Keratinocyte (primary cell): ENCODE measurements around the gene ZDHHC3. TPM values are rescaled to one million over a fixed set of nuclear protein-coding genes. Genes with fewer than 3 reads are reported as not detected.

Experiments
- DNase-seq: peaks from one replicate; pipeline ENCODE4 v3.0.0-alpha.2; 2011; ENCODE audit warnings: low read depth, missing footprints, low spot score
- FAIRE-seq: peaks from 2 replicates; lab custom pipeline; 2011; peaks lifted over from hg19 to GRCh38; lab: Jason Lieb, UNC
- H2AFZ ChIP-seq: 2 replicates; pipeline ENCODE4 v1.6.0; 2012; ENCODE audit warnings: low read length, control low read depth, inconsistent platforms; ENCODE audit not compliant: control insufficient read depth
- H3K27ac ChIP-seq: 2 replicates; pipeline ENCODE4 v1.5.1; 2011; ENCODE audit warnings: low read length; ENCODE audit not compliant: control insufficient read depth, insufficient read depth
- H3K27me3 ChIP-seq: 3 replicates; pipeline ENCODE4 v1.6.0; 2011; ENCODE audit warnings: low read length; ENCODE audit not compliant: control insufficient read depth, insufficient read depth; ENCODE audit errors: extremely low read depth
- H3K36me3 ChIP-seq, 2 experiments: 2 replicates in 1 of 2; 3 replicates in 1 of 2; pipeline ENCODE4 v1.5.1; 2011; ENCODE audit warnings: low read length in 2 of 2, mild to moderate bottlenecking in 1 of 2; ENCODE audit not compliant: control insufficient read depth in 2 of 2, insufficient read depth in 2 of 2; ENCODE audit errors: extremely low read depth in 1 of 2
- H3K4me1 ChIP-seq: 3 replicates; pipeline ENCODE4 v1.5.1; 2011; ENCODE audit warnings: low read length; ENCODE audit not compliant: control insufficient read depth, insufficient read depth; ENCODE audit errors: extremely low read depth
- H3K4me2 ChIP-seq: 3 replicates; pipeline ENCODE4 v1.6.0; 2011; ENCODE audit warnings: low read depth, low read length; ENCODE audit not compliant: control insufficient read depth, insufficient read depth; ENCODE audit errors: extremely low read depth
- H3K4me3 ChIP-seq, 3 experiments: fragments of 200-600 bp in 1 of 3; sonication (generic) in 1 of 3; 2 replicates in 2 of 3; 3 replicates in 1 of 3; pipeline ENCODE4 v1.5.1; 2011 to 2016; ENCODE audit warnings: low read length in 3 of 3, mild to moderate bottlenecking in 3 of 3, control low read depth in 2 of 3, inconsistent platforms in 1 of 3, low read depth in 1 of 3, mixed read lengths in 1 of 3, mixed run types in 1 of 3, moderate library complexity in 1 of 3; ENCODE audit not compliant: control insufficient read depth in 2 of 3, insufficient read depth in 2 of 3; ENCODE audit errors: extremely low read depth in 1 of 3
- H3K79me2 ChIP-seq: 2 replicates; pipeline ENCODE4 v1.6.0; 2012; ENCODE audit warnings: low read length; ENCODE audit not compliant: control insufficient read depth, insufficient read depth
- H3K9ac ChIP-seq: 3 replicates; pipeline ENCODE4 v1.6.0; 2011; ENCODE audit warnings: low read length; ENCODE audit not compliant: control insufficient read depth, insufficient read depth; ENCODE audit errors: extremely low read depth
- H3K9me1 ChIP-seq: 3 replicates; pipeline ENCODE4 v1.6.0; 2011; ENCODE audit warnings: low read length; ENCODE audit not compliant: control insufficient read depth, insufficient read depth; ENCODE audit errors: extremely low read depth
- H3K9me3 ChIP-seq: 2 replicates; pipeline ENCODE4 v1.5.1; 2012; ENCODE audit warnings: low read depth, low read length; ENCODE audit not compliant: control insufficient read depth
- H4K20me1 ChIP-seq: 3 replicates; pipeline ENCODE4 v1.6.0; 2011; ENCODE audit warnings: low read length; ENCODE audit not compliant: control insufficient read depth, insufficient read depth; ENCODE audit errors: extremely low read depth
- CTCF ChIP-seq, 3 experiments: IDR thresholded peaks in 1 of 3; conservative IDR thresholded peaks in 1 of 3; optimal IDR thresholded peaks in 1 of 3; 2 replicates in 2 of 3; 3 replicates in 1 of 3; pipeline versions ENCODE3 to v1.5.1; 2011; ENCODE audit warnings: low read length in 3 of 3, mild to moderate bottlenecking in 3 of 3, moderate library complexity in 2 of 3, control low read depth in 1 of 3, inconsistent platforms in 1 of 3; ENCODE audit not compliant: insufficient read depth in 2 of 3; ENCODE audit errors: extremely low read depth in 1 of 3
- EZH2 ChIP-seq: IDR thresholded peaks from one replicate; pipeline ENCODE4 v1.6.1; 2012; ENCODE audit warnings: inconsistent platforms, mild to moderate bottlenecking, low read length, moderate library complexity
- dilution Hi-C: fragments of 300-500 bp; cut with MboI; formaldehyde crosslinking; loops from one replicate; pipeline ENCODE4 v1.7.0; 2020; ENCODE audit warnings: low sequenced_read_pairs; ENCODE audit not compliant: extremely low pct_ligation_motif_present
- polyA plus RNA-seq, 5 experiments: library from polyadenylated mRNA; depleted of rRNA in 3 of 5; stranded (reverse) in 3 of 5; stranded (forward) in 1 of 5; unstranded in 1 of 5; fragments of >200 nt; gene quantifications; 1 replicate in 1 of 5; 2 replicates in 3 of 5; 3 replicates in 1 of 5; pipeline versions ENCODE4 v1.2.1 to v1.2.3, GENCODE V29; 2011 to 2012; ENCODE audit warnings: missing spikeins in 2 of 5, low read depth in 1 of 5, low replicate concordance in 1 of 5

Gene ZDHHC3
- polyA plus RNA-seq, 1 donor (not counting 4 experiments of a cell fraction or from before 2014, with no cell fraction given): 151 TPM

GRCh38 chr3:44982817-44983216, 6.8 kb upstream of the ZDHHC3 start:
- H3K4me2 ChIP-seq: peak overlapping the region; percentile 77
- peak; percentile 29 for FAIRE-seq
- TF ChIP-seq CTCF (optimal IDR thresholded peaks at IDR 0.05 in 1 of 3, IDR thresholded peaks at IDR 0.05 in 1 of 3, conservative IDR thresholded peaks at IDR 0.05 in 1 of 3; ENCODE audit: extremely low read depth in 1 of 3, insufficient read depth in 2 of 3, low read length in 3 of 3): no peak
- no peak for TF ChIP-seq EZH2
- peaks cover 7% of the 10 kb centered on the region for H3K9me1 ChIP-seq
- H3K4me1 ChIP-seq: peaks cover 66% of the 10 kb centered on the region
- dilution Hi-C loops: no loop called here
- no peak for DNase-seq
- peak overlapping the region; percentile 90 for H3K27ac ChIP-seq
- peaks cover 2 to 12% of the 10 kb centered on the region in 2 experiments for H3K36me3 ChIP-seq
- H3K79me2 ChIP-seq: peaks cover 81% of the 10 kb centered on the region
- peak overlapping the region in 1 of 3 experiments; percentile 31 for H3K4me3 ChIP-seq
- H3K9me3 ChIP-seq: no peaks in the 10 kb centered on the region
- peak overlapping the region; percentile 71 for H3K9ac ChIP-seq
- no peak overlapping the region for H2AFZ ChIP-seq
- H4K20me1 ChIP-seq: peaks cover 18% of the 10 kb centered on the region
- no peaks in the 10 kb centered on the region for H3K27me3 ChIP-seq

- no peak overlapping the region for H2AFZ ChIP-seq
- H3K9ac ChIP-seq: no peak overlapping the region
- H3K4me2 ChIP-seq: no peak overlapping the region
- H3K79me2 ChIP-seq: peaks cover 83% of the 10 kb centered on the region
- no peaks in the 10 kb centered on the region for H3K9me3 ChIP-seq
- dilution Hi-C loops: no loop called here
- H3K4me1 ChIP-seq: peaks cover 73% of the 10 kb centered on the region
- no peak for FAIRE-seq
- no peak for DNase-seq
- H3K27ac ChIP-seq: peak overlapping the region; percentile 90
- peaks cover 18% of the 10 kb centered on the region for H4K20me1 ChIP-seq
- TF ChIP-seq CTCF (optimal IDR thresholded peaks at IDR 0.05 in 1 of 3, IDR thresholded peaks at IDR 0.05 in 1 of 3, conservative IDR thresholded peaks at IDR 0.05 in 1 of 3; ENCODE audit: extremely low read depth in 1 of 3, insufficient read depth in 2 of 3, low read length in 3 of 3) (no peak), EZH2 (no peak)
- H3K27me3 ChIP-seq: no peaks in the 10 kb centered on the region
- peaks cover 2 to 12% of the 10 kb centered on the region in 2 experiments for H3K36me3 ChIP-seq
- H3K9me1 ChIP-seq: peaks cover 7% of the 10 kb centered on the region
- no peak overlapping the region for H3K4me3 ChIP-seq
Measured at GRCh38 chr3:44981751-44982150, 5.8 kb upstream of the ZDHHC3 start.
